ENCODE data around the gene IGDCC3. TPM values are rescaled to one million over a fixed set of nuclear protein-coding genes. Genes with fewer than 3 reads are reported as not detected.

Gene IGDCC3
- total and polyA plus RNA-seq, 2 donors (not counting 3 experiments of a cell fraction or from before 2014, with no cell fraction given): 0.03 TPM; not detected in 1

DNA sequence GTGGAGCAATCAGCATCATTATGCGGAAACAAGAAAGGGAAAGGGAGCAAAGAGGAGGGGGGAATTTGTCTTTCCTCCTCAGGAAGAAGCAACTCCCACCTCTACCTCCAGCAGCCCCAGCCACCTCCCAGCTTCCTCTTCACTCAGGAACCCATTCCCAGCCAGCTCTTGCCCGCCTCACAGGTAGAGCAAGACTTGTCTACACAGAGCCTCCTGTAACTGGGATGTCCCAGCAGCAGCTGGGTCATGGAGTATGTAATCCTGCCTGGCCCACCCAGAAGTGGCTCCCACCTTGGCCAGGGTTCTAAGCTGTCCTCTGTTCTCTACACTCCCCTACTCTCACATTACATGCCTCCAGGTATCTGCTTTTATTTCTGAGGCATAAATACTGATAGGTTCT, 14.0 kb downstream of the IGDCC3 start:
- Histone ChIP-seq H2AFZ (ENCODE audit: low read depth, low read length) (no peak overlapping the region), H3K36me3 (ENCODE audit: control insufficient read depth in 2 of 2, extremely low read depth in 1 of 2, insufficient read depth in 2 of 2, low read length in 2 of 2) (no peaks in the 10 kb centered on the region), H3K4me1 (ENCODE audit: control insufficient read depth, extremely low read depth, insufficient read depth, low read length) (no peaks in the 10 kb centered on the region), H3K9ac (replicated peaks; ENCODE audit: extremely low read depth, insufficient read depth, low read length) (no peak overlapping the region), H3K79me2 (ENCODE audit: control insufficient read depth, insufficient read depth, low read length) (no peaks in the 10 kb centered on the region), H3K4me2 (ENCODE audit: insufficient read depth, low read length) (no peak overlapping the region), H3K9me1 (replicated peaks; ENCODE audit: control insufficient read depth, extremely low read depth, insufficient read depth, low read length) (no peaks in the 10 kb centered on the region), H4K20me1 (replicated peaks; ENCODE audit: control insufficient read depth, extremely low read depth, insufficient read depth, low read length) (no peaks in the 10 kb centered on the region), H3K9me3 (replicated peaks; ENCODE audit: control insufficient read depth, insufficient read depth, low read length) (no peaks in the 10 kb centered on the region), H3K4me3 (replicated peaks in 1 of 3; ENCODE audit: insufficient read depth in 1 of 3, low read depth in 1 of 3, low read length in 3 of 3) (no peak overlapping the region), H3K27ac (ENCODE audit: insufficient read depth, low read depth, low read length) (no peak overlapping the region), H3K27me3 (ENCODE audit: control insufficient read depth in 2 of 2, insufficient read depth in 2 of 2, low read length in 2 of 2) (peaks cover 5 to 16% of the 10 kb centered on the region in 2 experiments)
- POLR2A ChIA-PET: no interaction called here
- intact Hi-C loops (cut with micrococcal nuclease) (no loop called here), dilution Hi-C loops (cut with MboI; ENCODE audit: extremely low pct_ligation_motif_present, low sequenced_read_pairs) (no loop called here)
- DNase-seq (ENCODE audit: low read depth, low spot score) (no peak), FAIRE-seq (no peak)
- no peak for TF ChIP-seq POLR2A (IDR thresholded peaks at IDR 0.05; ENCODE audit: low read depth, low read length)
- no peak for TF ChIP-seq POLR2AphosphoS5 (IDR thresholded peaks at IDR 0.05; ENCODE audit: insufficient read depth, low read depth, low read length)
- TF ChIP-seq, protein P1, sequence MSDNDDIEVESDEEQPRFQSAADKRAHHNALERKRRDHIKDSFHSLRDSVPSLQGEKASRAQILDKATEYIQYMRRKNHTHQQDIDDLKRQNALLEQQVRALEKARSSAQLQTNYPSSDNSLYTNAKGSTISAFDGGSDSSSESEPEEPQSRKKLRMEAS (IDR thresholded peaks at IDR 0.05; ENCODE audit: insufficient read depth, insufficient read length): no peak
- TF ChIP-seq FOS (IDR thresholded peaks at IDR 0.05; ENCODE audit: borderline replicate concordance, insufficient read depth, low read length): no peak
- TF ChIP-seq JUN (IDR thresholded peaks at IDR 0.05; ENCODE audit: borderline replicate concordance, insufficient read depth, insufficient read length, low read depth): no peak
- no peak for TF ChIP-seq EZH2 (IDR thresholded peaks at IDR 0.05; ENCODE audit: borderline replicate concordance, low read depth, low read length, severe bottlenecking)
- TF ChIP-seq MYC (IDR thresholded peaks at IDR 0.05; ENCODE audit: low read depth, low read length): no peak
- no peak for TF ChIP-seq GATA2 (IDR thresholded peaks at IDR 0.05; ENCODE audit: insufficient read depth, insufficient read length, low read depth, low read length)
- TF ChIP-seq, protein P2, sequence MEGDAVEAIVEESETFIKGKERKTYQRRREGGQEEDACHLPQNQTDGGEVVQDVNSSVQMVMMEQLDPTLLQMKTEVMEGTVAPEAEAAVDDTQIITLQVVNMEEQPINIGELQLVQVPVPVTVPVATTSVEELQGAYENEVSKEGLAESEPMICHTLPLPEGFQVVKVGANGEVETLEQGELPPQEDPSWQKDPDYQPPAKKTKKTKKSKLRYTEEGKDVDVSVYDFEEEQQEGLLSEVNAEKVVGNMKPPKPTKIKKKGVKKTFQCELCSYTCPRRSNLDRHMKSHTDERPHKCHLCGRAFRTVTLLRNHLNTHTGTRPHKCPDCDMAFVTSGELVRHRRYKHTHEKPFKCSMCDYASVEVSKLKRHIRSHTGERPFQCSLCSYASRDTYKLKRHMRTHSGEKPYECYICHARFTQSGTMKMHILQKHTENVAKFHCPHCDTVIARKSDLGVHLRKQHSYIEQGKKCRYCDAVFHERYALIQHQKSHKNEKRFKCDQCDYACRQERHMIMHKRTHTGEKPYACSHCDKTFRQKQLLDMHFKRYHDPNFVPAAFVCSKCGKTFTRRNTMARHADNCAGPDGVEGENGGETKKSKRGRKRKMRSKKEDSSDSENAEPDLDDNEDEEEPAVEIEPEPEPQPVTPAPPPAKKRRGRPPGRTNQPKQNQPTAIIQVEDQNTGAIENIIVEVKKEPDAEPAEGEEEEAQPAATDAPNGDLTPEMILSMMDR (IDR thresholded peaks at IDR 0.05; ENCODE audit: extremely low read depth in 1 of 2, insufficient read depth in 1 of 2, low read depth in 1 of 2, low read length in 2 of 2): no peak
- no TSS peak for BruUV-seq (replicated peaks)
- CTCF ChIA-PET: interaction anchor here (0.7 to 1.0 kb wide), 2 partner anchors 9 to 37 kb away, joined by 3 read pairs; no protein-coding TSS in a partner anchor
